Central memory CD4-positive, alpha-beta T cell (primary cell): ENCODE measurements around the gene TUFT1.
"Not testable (repeated sequence)": the region's sequence is repeated elsewhere in the genome, so short reads cannot be mapped to it uniquely, and the experiment has no call there.

Experiments used
- DNase-seq: peaks from one replicate; pipeline ENCODE4 v3.0.0; 2022

Gene TUFT1

DNA sequence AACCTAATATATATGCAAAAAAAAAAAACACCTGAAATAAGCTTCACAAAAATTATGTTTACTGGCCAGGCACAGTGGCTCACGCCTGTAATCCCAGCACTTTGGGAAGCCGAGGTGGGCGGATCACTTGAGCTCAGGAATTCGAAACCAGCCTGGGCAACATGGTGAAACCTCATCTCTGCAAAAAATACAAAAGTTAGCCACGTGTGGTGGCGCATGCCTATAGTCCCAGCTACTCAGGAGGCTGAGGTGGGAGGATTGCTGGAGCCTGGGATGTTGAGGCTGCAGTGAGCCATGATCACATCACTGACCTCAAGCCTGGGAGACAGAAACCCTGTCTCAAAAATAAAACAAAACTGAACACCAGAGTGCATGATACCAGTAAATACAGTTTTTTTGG, 78.9 kb downstream of the TUFT1 start:
- not testable (repeated sequence) for DNase-seq

DNA sequence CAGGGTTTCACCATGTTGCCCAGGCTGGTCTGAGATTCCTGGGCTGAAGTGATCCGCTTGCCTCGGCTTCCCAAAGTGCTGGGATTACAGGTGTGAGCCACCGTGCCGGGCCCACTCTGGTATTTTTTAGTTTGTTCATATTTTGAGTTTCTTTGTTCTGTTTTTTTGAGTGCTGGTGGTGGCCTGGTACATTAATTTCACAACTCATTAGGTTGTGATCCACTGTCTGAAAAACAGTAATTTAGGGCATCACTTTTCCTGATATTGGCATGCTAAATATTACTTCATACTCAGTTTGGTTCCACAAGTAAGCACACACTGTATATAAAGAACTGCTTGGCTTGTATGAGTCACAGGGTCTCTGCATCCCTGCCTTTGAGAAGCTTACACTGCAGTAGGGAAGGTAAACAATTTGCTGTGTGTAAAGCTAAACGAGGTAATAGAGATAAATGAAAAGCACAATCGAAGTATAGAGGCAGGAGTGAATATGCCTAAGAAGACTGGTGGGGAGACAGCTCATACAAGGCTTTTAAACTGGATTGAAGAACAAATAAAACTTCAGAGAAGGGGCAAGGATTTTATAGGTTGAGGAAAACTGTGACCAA, 79.5 kb downstream of the TUFT1 start:
- DNase-seq: no peak

DNA sequence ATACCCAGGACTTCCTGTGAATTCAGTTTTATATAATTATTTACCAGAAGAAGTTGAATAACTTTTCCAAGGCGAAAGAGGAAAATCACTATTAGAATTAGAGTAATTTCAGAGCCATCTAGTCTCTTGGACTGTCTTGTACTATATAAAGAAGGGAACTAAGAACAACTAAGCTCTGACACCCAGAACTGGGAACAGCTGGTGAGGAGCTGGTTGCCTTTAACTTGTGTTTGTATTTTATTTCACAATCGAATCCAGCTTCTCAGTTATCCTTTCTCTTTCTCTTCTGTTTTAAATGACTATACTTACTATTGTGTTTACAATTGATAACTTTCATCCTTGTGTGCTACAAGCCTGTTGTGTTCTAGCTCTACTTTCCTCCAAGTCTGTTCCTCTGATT, 80.2 kb downstream of the TUFT1 start:
- DNase-seq: no peak

DNA sequence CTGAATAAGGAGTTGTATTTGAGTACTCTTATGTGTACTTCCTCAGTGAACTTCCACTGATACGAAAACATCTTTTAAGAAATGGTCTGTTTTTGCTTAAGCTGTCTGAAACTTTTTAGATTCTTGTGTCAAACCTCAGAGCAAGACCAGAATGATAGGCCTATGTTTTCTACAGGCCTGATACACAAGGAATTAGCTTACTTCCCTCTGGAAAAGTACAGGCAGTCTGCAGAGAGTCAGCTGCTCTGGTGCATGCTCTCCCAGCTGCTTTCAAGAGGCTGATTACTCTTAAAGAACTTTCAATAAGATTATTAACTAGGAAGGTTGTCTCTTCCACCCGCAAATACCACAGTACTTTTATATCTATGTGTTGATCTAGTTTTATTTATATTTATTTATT, 81.2 kb downstream of the TUFT1 start:
- no peak for DNase-seq

DNA sequence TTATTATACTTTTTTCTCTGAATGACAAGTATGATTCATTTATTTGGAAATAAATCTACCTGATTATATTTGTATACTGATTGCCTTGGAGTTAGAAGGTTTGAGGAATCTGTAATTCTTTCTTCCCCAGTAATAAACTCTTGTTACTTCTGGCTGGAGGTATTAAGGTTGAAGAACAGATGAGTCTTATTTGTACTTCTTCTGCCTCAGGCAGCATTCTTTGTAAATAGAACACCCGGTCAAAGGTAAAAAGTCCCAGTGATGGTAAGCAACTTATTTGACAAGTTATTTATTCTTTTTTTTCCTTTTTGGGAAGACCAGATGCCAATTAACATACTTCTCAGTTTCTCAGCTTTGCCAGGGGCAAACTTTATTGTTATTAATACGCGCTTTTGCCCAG, 84.7 kb downstream of the TUFT1 start:
- DNase-seq: no peak

DNA sequence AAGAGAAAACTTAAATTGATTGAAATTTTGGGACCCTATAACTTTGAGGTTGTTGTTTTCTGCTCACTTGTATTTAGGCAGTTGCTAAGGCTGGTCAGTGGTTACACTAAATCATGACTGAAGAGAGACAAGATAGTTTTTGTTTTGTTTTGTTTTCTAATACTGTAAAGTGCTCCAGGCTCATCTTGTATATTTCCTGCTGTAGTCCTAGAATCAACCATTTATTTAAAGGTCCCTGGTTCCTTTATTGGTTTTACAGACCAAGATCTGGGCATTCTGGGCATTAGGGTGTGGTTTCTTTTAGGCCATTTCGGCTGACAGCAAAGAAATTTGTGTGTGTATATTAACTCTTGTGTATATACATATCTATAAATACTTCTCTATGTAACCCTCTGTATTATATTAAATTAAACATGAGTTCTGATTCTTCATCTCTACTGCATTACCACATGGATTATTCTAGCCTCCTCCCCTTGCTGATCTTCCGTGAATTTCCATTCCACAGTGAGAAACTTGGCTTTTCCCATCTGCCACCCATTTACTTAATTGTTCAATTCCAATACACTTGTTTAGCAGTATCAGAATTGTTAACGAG, 86.7 kb downstream of the TUFT1 start:
- DNase-seq: no peak

DNA sequence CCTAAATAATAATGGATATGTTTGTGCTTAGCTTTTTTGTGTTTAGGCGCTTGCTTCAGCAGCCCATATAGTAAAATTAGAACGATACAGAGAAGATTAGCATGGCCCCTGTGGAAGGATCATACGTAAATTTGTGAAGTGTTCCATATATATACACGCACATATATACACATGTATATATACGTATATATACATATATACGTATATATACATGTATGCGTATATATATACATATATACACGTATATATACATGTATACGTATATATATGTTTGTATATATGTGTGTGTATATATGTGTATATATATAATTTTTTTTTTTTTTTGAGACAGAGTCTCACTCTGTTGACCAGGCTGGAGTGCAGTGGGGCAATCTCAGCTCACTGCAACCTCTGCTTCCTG, 89.2 kb downstream of the TUFT1 start:
- no peak for DNase-seq
